ENCODE measurements around the gene PIEZO1.

- TF ChIP-seq CTCF (IDR thresholded peaks at IDR 0.05) (no peak), EHMT2 (IDR thresholded peaks at IDR 0.05; ENCODE audit: low read depth) (no peak), TP53 (CRISPR knock-in tag; IDR thresholded peaks at IDR 0.05) (no peak), FOSB (CRISPR knock-in tag; IDR thresholded peaks at IDR 0.05) (no peak)
- TF ChIP-seq, protein P1, sequence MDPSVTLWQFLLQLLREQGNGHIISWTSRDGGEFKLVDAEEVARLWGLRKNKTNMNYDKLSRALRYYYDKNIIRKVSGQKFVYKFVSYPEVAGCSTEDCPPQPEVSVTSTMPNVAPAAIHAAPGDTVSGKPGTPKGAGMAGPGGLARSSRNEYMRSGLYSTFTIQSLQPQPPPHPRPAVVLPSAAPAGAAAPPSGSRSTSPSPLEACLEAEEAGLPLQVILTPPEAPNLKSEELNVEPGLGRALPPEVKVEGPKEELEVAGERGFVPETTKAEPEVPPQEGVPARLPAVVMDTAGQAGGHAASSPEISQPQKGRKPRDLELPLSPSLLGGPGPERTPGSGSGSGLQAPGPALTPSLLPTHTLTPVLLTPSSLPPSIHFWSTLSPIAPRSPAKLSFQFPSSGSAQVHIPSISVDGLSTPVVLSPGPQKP (IDR thresholded peaks at IDR 0.05; ENCODE audit: low read depth, low read length), result no peak
- TF ChIP-seq, protein P2, sequence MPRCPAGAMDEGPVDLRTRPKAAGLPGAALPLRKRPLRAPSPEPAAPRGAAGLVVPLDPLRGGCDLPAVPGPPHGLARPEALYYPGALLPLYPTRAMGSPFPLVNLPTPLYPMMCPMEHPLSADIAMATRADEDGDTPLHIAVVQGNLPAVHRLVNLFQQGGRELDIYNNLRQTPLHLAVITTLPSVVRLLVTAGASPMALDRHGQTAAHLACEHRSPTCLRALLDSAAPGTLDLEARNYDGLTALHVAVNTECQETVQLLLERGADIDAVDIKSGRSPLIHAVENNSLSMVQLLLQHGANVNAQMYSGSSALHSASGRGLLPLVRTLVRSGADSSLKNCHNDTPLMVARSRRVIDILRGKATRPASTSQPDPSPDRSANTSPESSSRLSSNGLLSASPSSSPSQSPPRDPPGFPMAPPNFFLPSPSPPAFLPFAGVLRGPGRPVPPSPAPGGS (IDR thresholded peaks at IDR 0.05), result no peak
These were observed 33.5 kb upstream of the PIEZO1 start for GRCh38 chr16:88818575-88818874.
